Muscle of back (tissue), 11 donors: ENCODE data around the gene POLR2I. TPM values are rescaled to one million over a fixed set of nuclear protein-coding genes. Genes with fewer than 3 reads are reported as not detected.
A peak's percentile ranks its signal among the peaks of the same experiment; 100 is the strongest.
"Not testable (repeated sequence)": the region's sequence is repeated elsewhere in the genome, so short reads cannot be mapped to it uniquely, and the experiment has no call there.

Source experiments
- DNase-seq, 3 donors: peaks; one replicate each; pipeline versions ENCODE4 v3.0.0 to v3.0.0-alpha.2; 2013
- polyA plus RNA-seq, 10 donors: library from polyadenylated mRNA; unstranded; fragments of 120-200 nt; gene quantifications; one replicate each; pipeline ENCODE4 v1.2.1, GENCODE V29; 2013; ENCODE audit not compliant: insufficient read length in 10 of 10

The POLR2I gene
- polyA plus RNA-seq, 10 donors = 26.4 to 47.8 (median 40.6) TPM

DNA sequence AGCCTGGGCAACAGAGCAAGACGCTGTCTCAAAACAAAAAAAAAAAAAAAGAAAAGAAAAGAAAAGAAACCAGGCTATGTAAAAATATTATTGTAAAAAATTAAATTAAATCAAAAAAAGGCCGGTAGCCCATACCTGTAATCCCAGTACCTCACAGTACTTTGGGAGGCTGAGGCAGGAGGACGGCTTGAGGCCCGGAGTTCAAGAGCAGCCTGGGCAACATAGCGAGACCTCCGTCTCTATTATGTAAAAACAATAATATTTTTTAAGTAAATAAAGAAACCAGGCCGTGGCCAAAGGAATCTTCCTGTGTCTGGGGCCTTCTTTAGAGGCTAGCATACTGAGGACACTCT is 24.4 kb upstream of the POLR2I start:
- DNase-seq = no peak

- no peak for DNase-seq
These were observed 22.4 kb upstream of the POLR2I start for GRCh38 chr19:36136964-36137686.

DNA sequence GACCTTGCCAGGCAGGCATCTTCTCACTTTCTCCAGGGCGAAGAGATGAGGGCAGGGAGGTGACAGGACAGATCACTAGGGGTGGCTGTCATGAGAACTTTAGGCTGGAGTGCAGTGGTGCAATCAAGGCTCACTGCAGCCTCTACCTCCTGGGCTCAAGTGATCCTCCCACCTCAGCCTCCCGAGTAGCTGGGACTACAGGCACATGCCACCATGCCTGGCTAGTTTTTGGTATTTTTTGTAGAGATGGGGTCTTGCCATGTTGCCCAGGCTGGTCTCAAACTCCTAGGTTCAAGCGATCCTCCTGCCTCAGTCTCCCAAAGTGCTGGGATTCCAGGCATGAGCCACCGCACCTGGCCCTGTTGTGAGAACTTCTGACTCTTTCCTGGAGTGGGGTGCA is 20.2 kb upstream of the POLR2I start:
- not testable (repeated sequence) for DNase-seq

GRCh38 chr19:36131221-36131620 is 16.5 kb upstream of the POLR2I start:
- DNase-seq = not testable (repeated sequence)

GRCh38 chr19:36128392-36128736 is 13.7 kb upstream of the POLR2I start:
- no peak for DNase-seq

GRCh38 chr19:36125557-36125956 is 10.9 kb upstream of the POLR2I start:
- DNase-seq = no peak

GRCh38 chr19:36121486-36122124 is 6.9 kb upstream of the POLR2I start:
- no peak for DNase-seq

- no peak for DNase-seq
These were observed 6.3 kb upstream of the POLR2I start for GRCh38 chr19:36120984-36121358.

GRCh38 chr19:36120092-36120983 is 5.7 kb upstream of the POLR2I start:
- DNase-seq = no peak

- no peak for DNase-seq
These were observed 1.6 kb upstream of the POLR2I start for GRCh38 chr19:36116344-36116637.

DNA sequence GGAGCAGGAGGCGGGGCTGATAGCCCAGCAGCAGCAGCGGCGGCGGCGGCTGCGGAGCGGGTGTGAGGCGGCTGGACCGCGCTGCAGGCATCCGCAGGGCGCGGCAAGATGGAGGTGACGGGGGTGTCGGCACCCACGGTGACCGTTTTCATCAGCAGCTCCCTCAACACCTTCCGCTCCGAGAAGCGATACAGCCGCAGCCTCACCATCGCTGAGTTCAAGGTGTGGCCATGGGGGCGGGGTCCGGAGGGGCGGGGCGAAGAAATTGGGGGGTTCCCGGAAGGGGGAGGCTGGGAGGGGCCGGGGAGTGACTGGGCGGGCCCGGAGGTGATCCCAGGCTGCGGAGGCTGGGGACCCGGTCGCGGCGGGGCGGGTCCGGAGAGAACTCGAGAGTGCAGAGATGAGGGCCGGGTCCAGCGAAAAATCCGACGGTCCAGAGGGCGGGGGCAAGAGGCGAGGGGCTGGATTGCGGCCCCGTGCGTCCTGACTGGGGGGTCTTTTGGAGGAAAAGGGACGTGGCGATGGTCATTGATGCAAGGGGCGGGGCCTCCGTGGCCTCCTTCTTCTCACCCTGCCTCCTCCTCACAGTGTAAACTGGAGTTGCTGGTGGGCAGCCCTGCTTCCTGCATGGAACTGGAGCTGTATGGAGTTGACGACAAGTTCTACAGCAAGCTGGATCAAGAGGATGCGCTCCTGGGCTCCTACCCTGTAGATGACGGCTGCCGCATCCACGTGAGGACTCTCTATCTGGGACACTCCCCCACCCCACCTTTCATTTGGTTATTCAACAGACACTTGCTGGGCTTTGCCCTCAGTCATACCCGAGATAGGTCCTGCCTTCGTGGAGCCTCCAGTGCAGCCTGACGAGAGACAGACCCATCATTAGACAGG is 1.0 kb upstream of the POLR2I start, which contains the start of gene TBCB:
TSS of gene TBCB (plus strand) at position 16 of the 891 bp plus-strand sequence. CDS start at position 109, 93 bp downstream.
- DNase-seq = peak in 1 of 3 donors; percentile 24

DNA sequence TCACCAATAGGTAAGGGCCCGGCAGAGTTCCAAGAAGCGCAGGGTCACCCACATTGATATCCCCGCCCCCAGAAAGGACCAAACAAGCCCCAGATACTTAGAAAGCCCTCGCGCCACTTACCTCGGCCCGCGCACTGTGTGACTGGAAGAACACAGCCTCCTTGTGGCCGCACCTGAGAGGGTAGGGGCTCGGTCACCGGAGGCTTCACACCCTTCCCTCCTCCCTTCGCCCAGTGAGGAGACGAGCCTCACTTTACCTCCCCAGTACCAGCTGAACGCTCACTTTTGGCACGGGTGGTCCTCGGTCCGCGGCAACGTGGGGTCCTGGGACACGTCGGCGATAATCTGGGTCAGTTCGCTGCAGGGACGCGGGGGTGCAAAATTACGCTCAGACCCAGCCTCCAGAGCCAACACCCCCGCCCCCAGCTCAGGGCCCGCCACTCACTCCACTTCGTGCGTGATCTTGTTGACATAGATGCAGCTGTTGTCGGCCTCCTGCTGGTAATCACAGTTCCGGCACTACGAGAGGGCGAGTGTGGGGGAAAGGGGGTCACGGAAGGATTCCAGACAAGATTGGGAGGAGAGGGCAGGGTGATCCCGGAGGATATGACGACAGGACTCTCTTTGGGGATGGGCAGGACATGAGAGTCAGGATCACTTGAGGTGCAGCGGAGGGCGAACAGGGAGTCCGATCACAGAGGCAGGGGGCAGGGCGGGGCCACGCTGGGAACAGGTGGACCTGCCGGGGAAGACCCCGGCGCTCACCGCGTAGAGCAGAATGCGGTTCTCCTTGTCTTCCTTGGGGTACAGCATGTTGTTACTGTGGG is 568 bp downstream of the POLR2I start:
- peak in 2 of 3 donors; percentile 23 to 34 for DNase-seq

GRCh38 chr19:36113425-36113824 is 1.2 kb downstream of the POLR2I start:
- DNase-seq = no peak

DNA sequence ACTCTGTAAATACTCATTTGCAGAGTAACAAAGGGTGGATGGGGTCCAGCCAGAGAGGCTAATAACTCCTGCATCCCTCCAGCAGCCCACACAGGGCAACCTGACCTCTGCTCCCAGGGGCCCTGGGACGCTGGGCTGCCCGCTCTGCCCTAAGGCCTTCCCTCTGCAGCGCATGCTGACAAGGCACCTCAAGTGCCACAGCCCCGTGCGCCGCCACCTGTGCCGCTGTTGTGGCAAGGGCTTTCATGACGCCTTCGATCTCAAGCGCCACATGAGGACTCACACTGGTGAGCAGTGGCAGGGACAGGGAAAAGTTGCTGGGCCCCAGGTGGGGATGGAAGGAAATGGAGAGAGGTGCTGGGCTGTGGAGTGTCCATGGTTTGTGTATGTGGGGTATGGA is 2.0 kb downstream of the POLR2I start:
- DNase-seq = no peak

DNA sequence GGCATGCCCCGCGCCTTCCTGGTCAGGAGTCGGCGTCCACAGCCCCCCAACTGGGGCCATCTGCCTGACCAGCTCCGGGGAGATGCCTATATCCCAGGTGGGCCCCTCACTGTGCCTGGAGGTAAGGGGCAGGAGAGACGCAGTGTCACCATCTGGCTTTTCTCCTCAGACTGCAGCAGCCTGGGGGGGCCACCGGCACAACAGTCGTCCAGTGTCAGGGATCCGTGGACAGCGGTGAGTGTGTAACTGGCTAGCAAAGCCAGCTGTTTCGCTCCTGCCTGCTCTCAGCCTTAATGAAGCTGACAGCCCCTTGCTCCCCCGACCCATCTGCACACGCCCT is 3.5 kb downstream of the POLR2I start:
- DNase-seq = no peak

DNA sequence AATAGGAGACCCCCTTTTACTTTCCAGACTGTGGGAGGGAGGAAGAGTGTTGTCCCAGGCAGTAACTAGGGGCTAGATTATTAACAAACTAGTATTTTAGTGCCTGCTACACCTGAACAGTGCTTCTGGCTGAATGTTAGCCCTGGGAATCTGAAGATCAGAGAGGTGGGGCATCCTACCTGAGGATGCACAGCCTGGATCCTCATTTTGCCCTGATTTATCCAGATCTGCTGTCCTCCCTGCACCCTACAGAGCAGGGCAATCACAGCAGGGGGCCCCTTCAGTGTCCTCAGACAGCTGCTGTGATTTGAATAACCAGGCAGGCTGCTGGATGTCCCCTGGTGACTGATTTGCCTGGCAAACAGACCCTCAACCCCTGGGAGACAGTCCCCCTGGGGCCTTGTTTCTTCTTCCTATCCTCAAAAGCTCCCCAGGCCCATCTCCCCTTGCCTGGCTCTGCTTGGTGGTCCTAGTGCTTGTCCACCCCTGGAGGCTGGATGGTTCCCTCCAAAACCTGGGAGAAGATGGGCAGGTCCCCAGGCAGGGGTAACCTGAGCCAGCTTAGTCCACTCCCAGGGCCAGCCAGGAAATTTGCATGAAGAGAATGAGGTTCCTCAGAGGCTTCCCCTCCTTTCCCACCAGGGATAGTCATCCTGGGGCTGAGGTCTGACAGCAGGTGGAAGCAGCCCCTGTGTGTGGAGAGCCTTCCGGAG is 4.0 kb downstream of the POLR2I start, which contains the start of gene OVOL3:
TSS of gene OVOL3 (plus strand) at position 657 of the 713 bp plus-strand sequence. CDS start 60 bp downstream, outside the sequence.
- no peak for DNase-seq

DNA sequence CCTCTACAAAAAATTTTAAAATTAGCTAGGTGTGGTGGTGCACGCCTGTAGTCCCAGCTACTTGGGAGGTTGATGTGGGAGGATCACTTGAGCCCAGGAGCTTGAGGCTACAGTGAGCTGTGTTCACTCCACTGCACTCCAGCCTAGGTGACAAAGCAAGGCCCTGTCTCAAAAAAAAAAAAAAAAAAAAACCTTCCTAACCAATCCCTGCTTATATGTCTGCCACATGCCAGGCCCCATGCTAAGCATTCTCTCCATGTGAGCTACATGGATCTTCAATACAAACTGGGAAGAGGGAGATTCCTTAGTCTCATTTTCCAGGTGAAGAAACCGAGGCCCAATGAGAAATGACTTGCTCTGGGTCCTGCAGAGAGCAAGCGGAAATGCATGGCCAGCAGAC is 6.0 kb downstream of the POLR2I start:
- DNase-seq = no peak

DNA sequence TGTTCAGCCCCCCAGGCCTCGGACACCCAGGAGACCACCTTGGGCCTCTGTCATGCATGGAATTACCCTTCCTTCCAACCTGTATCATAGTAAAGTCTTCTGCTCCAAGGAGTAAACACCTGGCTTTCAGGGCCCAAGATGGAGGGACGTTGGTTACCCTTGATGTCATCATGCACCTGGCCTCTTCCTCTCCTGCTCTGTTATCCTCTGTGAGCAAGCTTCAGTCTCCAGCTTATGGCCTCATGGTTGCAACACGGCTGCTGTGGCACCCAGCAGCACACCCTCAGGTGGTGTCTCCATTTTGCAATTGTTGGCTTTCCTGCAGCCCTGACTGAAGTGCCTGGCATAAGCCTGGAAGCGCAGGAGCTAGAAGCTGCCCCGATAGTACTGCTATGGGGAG is 7.7 kb downstream of the POLR2I start:
- no peak for DNase-seq

DNA sequence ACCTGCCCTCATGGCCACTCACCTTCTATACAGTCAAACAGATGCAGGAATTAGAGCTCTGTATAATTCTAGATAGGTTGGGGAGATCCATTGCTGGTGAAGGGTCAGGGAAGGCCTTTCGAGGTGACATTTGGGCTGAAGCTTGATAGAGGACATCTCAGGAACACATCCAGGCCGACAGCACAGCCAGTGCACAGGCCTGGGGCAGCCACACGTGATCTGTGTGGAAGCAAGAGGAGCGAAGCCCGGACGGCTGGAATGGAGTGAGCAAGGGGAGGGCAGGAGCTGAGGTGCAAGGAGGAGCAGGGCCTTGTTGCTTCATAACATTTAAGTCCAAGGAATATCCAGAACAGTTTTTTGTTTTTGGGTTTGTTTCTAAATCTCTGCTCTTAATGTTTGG is 8.2 kb downstream of the POLR2I start:
- DNase-seq = no peak

GRCh38 chr19:36103842-36104552 is 10.7 kb downstream of the POLR2I start:
- no peak for DNase-seq
